Stimulated activated CD4-positive, alpha-beta T cell treated with anti-CD3 and anti-CD28 coated beads, Interleukin-2, amount 100 ng/mL, for 4 hours (primary cell): ENCODE data around the gene HSD17B1.
"Not testable (repeated sequence)": the region's sequence is repeated elsewhere in the genome, so short reads cannot be mapped to it uniquely, and the experiment has no call there.

Experiments used
- DNase-seq: peaks from one replicate; pipeline ENCODE4 v3.0.0-alpha.2; 2020; ENCODE audit warnings: low read depth

The HSD17B1 gene

GRCh38 chr17:42525221-42525620, 27.5 kb upstream of the HSD17B1 start:
- no peak for DNase-seq

GRCh38 chr17:42526031-42526444, 26.7 kb upstream of the HSD17B1 start:
- DNase-seq = no peak

- no peak for DNase-seq
Observed at GRCh38 chr17:42527932-42528331, 24.8 kb upstream of the HSD17B1 start.

GRCh38 chr17:42529061-42529460, 23.7 kb upstream of the HSD17B1 start:
- no peak for DNase-seq

GRCh38 chr17:42530952-42531454, 21.7 kb upstream of the HSD17B1 start:
- DNase-seq = no peak

GRCh38 chr17:42531455-42532354, 21.0 kb upstream of the HSD17B1 start:
- peak; percentile 19 for DNase-seq

- no peak for DNase-seq
Observed at GRCh38 chr17:42535155-42536047, 17.3 kb upstream of the HSD17B1 start.

- DNase-seq = peak; percentile 70
Observed at GRCh38 chr17:42536048-42536371, 16.7 kb upstream of the HSD17B1 start, which contains the start of gene NAGLU. Gene NAGLU (plus strand): TSS chr17:42536241. CDS start chr17:42536273, 32 bp downstream.

GRCh38 chr17:42536372-42537155, 16.2 kb upstream of the HSD17B1 start:
- DNase-seq = peak; percentile 61

GRCh38 chr17:42537156-42537805, 15.4 kb upstream of the HSD17B1 start:
- no peak for DNase-seq

- DNase-seq = no peak
Observed at GRCh38 chr17:42537826-42538451, 14.8 kb upstream of the HSD17B1 start.

GRCh38 chr17:42538482-42538881, 14.2 kb upstream of the HSD17B1 start:
- DNase-seq = no peak

GRCh38 chr17:42540558-42540957, 12.2 kb upstream of the HSD17B1 start:
- not testable (repeated sequence) for DNase-seq

GRCh38 chr17:42541041-42541833, 11.5 kb upstream of the HSD17B1 start:
- DNase-seq = peak; percentile 31

GRCh38 chr17:42543190-42544079, 9.3 kb upstream of the HSD17B1 start:
- DNase-seq = no peak

GRCh38 chr17:42544874-42545283, 7.8 kb upstream of the HSD17B1 start:
- no peak for DNase-seq

- DNase-seq = not testable (repeated sequence)
Observed at GRCh38 chr17:42545755-42546505, 6.8 kb upstream of the HSD17B1 start.

- DNase-seq = no peak
Observed at GRCh38 chr17:42547001-42547461, 5.7 kb upstream of the HSD17B1 start.
